Kidney tubule cell (primary cell): ENCODE data around the gene AUTS2.

ENCODE experiments used
- DNase-seq: peaks from one replicate; pipeline ENCODE4 v3.0.0-alpha.2; 2018; ENCODE audit warnings: low spot score

AUTS2 gene

DNA sequence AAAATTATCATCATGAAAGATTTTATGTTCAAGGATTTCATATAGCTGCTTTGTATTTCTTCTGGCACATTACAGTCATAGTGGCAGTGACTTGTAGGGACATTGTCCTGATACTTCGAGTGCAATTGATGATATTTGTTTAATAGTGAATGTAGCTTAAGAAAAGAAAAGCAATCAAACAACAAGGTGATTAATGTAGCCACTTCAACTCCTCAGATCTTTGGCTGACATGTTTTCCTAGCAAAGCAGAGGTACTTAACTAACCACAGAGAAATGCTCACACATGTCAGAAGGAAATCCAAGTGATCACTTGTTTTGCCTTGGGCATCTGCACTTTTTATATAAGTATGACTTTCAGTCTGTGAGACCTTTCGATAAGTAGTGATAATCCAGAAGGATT lies 470.3 kb downstream of the AUTS2 start:
- no peak for DNase-seq

DNA sequence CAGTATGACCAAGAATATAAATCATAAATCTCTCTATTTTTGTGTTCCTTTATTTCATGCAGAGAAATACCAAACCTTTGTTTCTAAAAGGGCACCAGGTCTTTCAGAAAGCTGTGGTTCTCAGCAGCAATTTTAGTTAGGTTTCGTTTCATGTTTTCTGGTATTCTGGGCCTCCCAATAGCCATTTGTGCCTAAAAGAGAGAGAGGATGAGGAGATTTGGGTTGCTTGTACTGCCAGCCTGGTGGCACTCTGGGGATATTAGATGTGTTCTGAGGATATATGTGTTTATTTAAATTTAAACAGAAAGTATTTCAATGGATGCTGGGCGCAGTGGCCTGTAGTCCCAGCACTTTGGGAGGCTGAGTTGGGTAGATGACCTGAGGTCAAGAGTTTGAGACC lies 471.7 kb downstream of the AUTS2 start:
- DNase-seq, result no peak

- DNase-seq, result no peak
Measured at GRCh38 chr7:70071766-70072165, 473.5 kb downstream of the AUTS2 start.

DNA sequence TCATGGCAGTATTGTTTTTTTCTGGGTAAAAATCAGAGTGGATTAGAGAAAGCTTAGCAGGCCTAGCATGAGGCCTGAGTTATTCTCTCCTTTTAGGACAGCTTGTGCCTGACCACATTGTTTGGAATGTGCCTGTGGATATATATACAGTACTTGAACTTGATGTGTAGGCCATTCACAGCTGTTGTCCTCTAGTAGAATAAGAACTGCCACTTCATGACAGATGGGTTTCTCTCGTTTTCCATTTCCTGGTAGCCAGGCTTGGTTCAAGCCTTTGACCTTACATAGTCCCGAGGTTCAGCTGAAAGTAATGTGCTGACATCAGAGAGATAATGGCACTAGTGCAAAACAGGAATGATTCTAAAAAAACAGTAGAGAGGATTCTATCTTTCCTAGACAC lies 473.9 kb downstream of the AUTS2 start:
- DNase-seq, result no peak

- DNase-seq, result no peak
Measured at GRCh38 chr7:70076325-70076724, 478.1 kb downstream of the AUTS2 start.

- DNase-seq, result no peak
Measured at GRCh38 chr7:70082099-70082611, 483.9 kb downstream of the AUTS2 start.

GRCh38 chr7:70091362-70091761 lies 493.1 kb downstream of the AUTS2 start:
- DNase-seq, result no peak

DNA sequence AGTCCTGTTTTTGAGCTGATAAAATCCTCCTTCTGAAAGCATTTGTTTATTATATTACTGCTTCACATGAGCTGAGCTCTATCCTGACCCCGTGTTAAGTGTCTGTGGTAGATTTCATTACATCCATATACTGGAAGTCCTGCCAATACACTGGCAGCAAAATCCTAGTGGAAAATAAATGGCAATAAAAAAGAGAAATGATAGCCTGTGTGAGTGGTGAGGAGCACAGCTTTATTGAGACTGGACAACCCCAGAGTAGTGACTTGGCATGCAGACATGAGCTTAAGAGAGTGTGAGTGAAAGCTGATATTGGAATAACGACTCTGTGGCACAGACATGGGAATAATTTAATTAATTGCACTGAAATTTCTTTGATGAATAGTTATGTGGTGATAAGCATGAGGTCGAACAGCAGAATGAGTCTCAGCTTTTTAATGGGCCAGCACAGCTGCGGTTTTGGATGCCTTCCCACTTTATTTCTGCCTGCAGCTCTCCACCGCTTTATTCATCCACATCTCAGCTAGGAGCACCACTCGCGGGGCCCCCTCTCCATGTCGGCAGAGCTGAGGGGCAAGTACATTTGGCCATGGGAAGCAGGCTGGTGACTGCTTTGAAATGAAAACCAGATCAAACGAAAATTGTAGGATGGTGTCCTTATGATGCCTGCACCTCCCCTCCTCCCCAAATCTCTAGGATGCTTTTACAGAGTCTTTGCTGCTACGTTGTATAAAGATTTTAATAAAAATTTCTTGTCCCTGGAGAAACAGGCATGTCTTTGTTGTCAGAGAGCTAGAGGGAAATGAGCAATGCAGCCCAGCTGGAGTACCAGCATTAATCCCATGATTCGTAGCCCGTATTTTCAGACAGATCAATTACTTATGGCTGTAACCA lies 494.3 kb downstream of the AUTS2 start:
- DNase-seq, result no peak

- DNase-seq, result peak; percentile 68
Measured at GRCh38 chr7:70093205-70093904, 495.1 kb downstream of the AUTS2 start.

DNA sequence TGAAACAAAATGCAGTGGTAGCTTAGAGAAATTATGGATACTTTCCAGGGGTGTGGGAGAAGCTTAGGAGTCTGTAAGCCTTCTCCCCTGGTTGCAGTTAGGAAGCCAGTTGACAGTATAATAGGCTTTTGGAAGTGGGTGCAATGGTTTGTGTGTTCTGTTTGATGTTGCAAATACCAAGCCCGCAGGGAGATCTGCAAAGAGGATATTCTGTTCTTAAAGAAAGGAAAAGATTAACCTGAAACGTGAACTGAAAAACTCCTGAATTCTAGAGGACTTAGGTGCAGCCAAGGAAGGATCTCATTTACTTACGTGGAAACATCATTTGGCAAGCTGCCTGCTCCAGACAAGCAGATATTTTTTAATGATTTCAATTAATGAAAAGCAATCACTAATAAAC lies 496.6 kb downstream of the AUTS2 start:
- DNase-seq, result no peak

- no peak for DNase-seq
Measured at GRCh38 chr7:70097645-70098044, 499.4 kb downstream of the AUTS2 start.

DNA sequence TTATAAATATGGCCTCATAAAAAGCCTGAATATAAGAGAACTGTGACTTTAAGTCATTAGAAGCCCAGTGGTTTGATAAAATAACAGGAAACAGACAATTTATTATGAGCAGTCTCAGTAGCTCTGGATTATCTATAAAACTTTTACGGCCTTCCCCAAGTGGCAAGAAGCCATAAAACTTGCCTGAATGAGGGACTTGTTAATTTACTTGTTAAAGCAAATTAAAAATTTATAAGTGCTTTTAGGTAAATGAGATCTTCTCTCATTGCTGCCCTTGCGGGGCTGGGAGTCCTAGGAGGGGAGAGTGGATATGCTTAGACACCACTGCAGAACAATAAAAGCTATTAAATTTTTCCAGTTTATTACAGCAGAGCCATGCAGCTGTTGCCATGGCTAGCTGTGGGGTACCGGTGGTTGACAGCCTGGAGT lies 499.9 kb downstream of the AUTS2 start:
- DNase-seq, result no peak

DNA sequence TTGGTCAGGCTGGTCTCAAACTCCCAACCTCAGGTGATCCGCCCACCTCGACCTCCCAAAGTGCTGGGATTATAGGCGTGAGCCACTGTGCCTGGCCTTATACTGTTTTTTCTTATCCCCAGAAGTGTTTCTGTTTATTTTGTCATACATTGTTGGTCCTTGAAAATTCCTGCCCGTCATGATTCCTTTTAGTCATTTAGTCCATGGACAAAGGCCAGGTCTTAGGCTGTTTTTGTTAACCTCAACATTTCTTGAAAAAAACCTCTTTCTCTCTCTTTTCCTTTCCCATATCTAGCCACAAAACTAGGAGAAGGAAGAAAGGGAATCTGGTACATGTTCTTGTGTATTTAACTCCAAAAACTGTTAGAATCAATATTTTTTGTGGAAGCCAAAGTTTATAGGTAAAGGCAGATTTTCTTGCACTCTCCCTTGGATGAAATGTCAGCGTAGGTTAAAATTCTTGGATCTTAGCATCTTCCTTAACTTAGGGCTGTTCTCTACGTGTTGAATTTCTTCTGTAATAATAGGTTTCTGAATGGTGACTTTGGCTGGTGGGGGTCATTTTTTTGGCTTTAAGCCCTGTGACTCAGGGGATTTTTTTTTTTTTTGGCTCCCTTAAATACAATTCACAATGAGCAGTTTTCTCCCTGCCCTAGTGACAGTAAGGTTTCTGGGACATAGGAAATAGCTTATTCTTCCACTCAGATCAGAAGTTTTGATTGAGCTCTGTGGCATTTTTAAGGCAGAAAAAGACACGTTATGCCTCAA lies 500.8 kb downstream of the AUTS2 start:
- DNase-seq, result no peak

DNA sequence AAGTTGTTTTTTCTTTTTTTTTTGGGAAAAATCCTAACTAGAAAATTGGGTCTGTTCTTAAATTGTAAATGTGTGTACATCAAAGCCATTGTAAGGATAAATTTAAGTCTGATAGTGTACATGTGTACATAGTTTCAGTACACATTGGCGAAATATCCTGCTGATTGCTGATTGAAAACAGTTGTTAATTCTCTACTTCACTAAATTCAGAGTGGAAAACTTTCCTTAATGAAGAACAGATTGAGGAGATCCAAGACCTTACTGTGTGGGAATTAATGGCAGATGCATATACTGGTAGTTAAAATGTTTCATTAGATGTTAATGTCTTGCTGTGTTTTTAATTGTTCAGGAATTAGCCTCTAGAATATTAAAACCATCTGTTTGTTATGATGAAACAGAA lies 506.0 kb downstream of the AUTS2 start:
- DNase-seq, result no peak

DNA sequence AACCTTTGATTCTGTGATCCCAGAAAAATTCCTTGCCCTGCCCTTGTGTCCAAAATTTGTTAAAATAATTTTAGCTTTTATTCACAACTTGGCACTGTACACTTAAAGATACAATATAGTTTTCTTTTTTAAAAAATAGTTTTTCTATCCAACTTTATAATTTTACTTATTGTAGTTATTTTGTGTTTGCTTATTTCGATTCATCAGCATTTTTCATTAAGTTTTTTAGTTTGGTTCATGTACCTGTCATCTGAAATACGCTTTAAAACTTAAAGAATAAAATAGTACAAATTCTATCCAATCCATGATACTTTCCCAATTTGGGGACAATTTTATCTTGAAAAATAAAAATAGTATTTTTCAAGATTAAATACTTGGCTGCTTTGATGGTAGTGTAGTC lies 514.8 kb downstream of the AUTS2 start:
- no peak for DNase-seq

DNA sequence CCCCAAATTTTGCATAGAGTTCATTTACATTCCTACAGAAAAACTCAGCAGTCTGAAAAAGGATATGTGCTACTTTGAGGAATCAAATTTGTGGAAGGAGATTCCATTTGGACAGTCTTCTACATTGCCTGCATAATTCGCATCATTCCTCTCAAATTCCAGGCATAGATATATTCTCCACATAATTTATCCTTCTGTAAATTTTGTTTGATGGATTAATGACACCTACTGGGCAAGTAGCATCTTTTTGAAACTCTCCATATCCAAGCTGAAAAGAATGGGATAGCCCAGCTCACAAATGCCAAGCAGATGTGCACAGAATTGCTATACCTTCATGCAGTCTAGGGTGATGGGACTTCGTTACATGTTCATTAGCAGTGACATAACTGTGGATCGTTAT lies 515.3 kb downstream of the AUTS2 start:
- DNase-seq, result no peak

GRCh38 chr7:70114806-70115205 lies 516.5 kb downstream of the AUTS2 start:
- no peak for DNase-seq

GRCh38 chr7:70116244-70116643 lies 518.0 kb downstream of the AUTS2 start:
- no peak for DNase-seq

DNA sequence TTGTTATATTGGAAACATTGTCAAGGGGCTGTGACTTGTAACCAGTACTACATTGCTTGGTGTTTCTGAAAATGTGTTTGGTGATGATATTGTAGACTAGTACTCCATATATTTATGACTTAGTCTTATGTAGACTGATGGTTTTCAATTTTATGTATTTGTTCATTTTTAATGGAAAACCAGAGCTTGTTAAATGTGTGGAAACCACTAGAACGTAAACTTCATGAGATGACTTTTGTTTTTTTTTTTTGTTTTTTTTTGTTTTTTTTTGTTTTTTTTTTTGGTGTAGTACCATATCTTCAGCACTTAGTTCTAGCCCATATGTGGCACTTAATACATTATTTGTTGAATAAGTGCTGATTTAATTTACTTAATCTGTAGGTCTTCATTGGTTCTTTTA lies 518.6 kb downstream of the AUTS2 start:
- DNase-seq, result no peak

DNA sequence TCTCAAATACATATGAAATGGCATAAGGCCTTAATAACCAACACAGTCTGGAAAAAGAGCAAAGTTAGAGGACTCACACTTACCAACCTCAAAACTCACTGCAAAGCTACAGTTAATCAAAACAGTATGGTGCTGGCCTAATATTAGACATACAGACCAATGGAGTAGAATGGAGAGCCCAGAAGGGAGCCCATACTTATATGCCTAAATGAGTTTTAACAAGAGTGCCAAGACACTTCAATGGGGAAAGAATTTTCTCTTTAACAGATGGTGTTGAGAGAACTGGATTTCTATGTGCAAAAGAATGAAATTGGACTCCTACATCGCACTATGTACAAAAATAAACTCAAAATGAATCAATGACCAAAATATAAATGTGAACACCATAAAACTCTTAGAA lies 522.6 kb downstream of the AUTS2 start:
- DNase-seq, result no peak

DNA sequence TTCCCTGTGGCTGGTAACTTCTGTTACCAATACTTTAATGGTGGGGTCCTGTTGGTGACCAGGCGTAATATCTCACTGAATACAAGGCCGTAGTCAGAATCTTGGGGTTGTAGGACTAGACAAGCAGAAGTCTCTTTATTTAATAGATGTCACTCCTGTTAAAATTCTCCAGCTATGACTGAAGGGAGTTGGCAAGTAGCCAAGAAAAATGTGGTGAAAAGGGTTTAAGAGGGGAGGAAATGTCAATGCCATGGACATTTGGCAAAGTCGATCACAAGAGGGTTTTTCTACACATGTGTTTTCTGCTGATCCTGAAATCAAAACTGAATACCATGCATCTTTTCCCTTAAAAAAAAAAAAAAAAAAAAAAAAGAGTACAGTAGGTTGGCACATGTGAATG lies 533.5 kb downstream of the AUTS2 start:
- peak; percentile 41 for DNase-seq

- DNase-seq, result no peak
Measured at GRCh38 chr7:70132226-70132851, 534.1 kb downstream of the AUTS2 start.
